MCF 10A (cell line): ENCODE results near the gene UBE2J1. TPM values are rescaled to one million over a fixed set of nuclear protein-coding genes. Genes with fewer than 3 reads are reported as not detected.

Source experiments
- BruUV-seq: library from RNA; stranded (reverse); fragments of 400-500 nt; replicated peaks from 2 replicates; lab custom pipeline; 2021; lab: Mats Ljungman, UMichigan
- CTCF ChIA-PET: fragments of 300-600 bp; sonication (Branson Sonifier 250); formaldehyde crosslinking; extraction: SDS; loops from one replicate; lab custom pipeline; 2021; ENCODE audit warnings: antibody characterized with exemption, inconsistent platforms; lab: Yijun Ruan, JAX
- POLR2A ChIA-PET: fragments of 300-600, 350-650 bp; sonication (Branson Sonifier 250); formaldehyde crosslinking; extraction: SDS; loops from one replicate; lab custom pipeline; 2020; ENCODE audit warnings: antibody characterized with exemption, inconsistent platforms; lab: Yijun Ruan, JAX
- DNase-seq: peaks from one replicate; pipeline ENCODE4 v3.0.0-alpha.2; 2018; ENCODE audit not compliant: unreplicated experiment
- H3K27ac Mint-ChIP-seq: one replicate; pipeline ENCODE4 v1.8.0; 2022; ENCODE audit warnings: mild to moderate bottlenecking, low read depth, mixed read lengths; ENCODE audit not compliant: unreplicated experiment
- H3K27me3 Mint-ChIP-seq: one replicate; pipeline ENCODE4 v1.8.0; 2022; ENCODE audit warnings: mixed read lengths; ENCODE audit not compliant: insufficient read depth, unreplicated experiment
- H3K36me3 Mint-ChIP-seq: one replicate; pipeline ENCODE4 v1.8.0; 2022; ENCODE audit warnings: mild to moderate bottlenecking, moderate library complexity, mixed read lengths; ENCODE audit not compliant: insufficient read depth, unreplicated experiment
- H3K4me1 Mint-ChIP-seq: one replicate; pipeline ENCODE4 v1.8.0; 2022; ENCODE audit warnings: mixed read lengths; ENCODE audit not compliant: insufficient read depth, unreplicated experiment
- H3K4me3 Mint-ChIP-seq: one replicate; pipeline ENCODE4 v1.8.0; 2022; ENCODE audit warnings: mild to moderate bottlenecking, moderate library complexity, mixed read lengths; ENCODE audit not compliant: unreplicated experiment
- H3K9me3 Mint-ChIP-seq: one replicate; pipeline ENCODE4 v1.8.0; 2022; ENCODE audit warnings: mixed read lengths; ENCODE audit not compliant: unreplicated experiment
- intact Hi-C: fragments of 100-400 bp; cut with micrococcal nuclease; formaldehyde crosslinking; loops from 2 replicates; pipeline ENCODE4 v1.14.1; 2022
- total RNA-seq: library from RNA; stranded (reverse); gene quantifications from 2 replicates; pipeline ENCODE4 v1.2.3, GENCODE V29; 2022
- TF ChIP-seq, protein P1 (sequence below): fragments of 200-600 bp; IDR thresholded peaks from one replicate; pipeline ENCODE4 v1.8.0; 2022; ENCODE audit warnings: antibody characterized with exemption, mild to moderate bottlenecking; ENCODE audit not compliant: unreplicated experiment

Gene UBE2J1
- total RNA-seq, 1 experiment from 2014 or later = 39.0 TPM

DNA sequence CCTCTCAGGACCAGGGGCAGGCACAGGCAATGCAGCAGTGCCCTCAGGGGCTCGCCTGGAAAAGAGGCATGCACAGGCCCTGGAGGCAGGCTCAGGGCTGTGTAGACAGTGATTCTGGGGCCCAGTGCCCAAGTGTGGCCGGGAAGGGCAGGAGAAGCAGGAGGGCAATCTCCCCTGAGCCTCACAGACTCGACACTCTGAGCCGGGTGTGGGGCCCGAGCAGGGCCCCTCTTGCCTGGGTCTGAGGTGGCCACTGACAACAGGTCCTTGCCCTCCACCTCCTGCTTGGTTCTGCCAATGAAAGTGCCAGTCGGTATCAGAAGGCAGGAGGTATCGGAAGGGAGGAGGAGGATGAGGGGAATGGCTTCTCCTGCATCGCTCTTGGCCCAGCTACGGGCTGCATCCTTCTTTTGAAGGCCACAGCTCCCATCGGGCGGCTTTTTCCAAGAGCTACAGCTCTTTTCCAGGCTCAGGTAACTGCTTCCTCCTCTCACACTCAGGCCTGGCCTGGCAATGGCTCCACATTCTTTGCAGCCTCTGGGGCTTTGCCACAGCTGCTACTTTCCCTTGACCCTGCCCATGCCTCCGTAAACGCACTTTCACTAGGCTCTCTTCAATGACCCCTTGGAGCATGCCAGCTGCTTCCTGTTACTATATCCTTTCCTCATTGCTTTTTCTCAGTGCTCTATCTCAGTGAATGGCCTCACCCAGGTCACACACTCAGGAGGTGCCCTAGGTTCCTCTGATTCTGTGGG, 61.9 kb downstream of the UBE2J1 start:
- H3K4me1 Mint-ChIP-seq = no peaks in the 10 kb centered on the region
- H3K9me3 Mint-ChIP-seq = no peaks in the 10 kb centered on the region
- DNase-seq = no peak
- H3K27ac Mint-ChIP-seq = no peak overlapping the region
- TF ChIP-seq, protein P1, sequence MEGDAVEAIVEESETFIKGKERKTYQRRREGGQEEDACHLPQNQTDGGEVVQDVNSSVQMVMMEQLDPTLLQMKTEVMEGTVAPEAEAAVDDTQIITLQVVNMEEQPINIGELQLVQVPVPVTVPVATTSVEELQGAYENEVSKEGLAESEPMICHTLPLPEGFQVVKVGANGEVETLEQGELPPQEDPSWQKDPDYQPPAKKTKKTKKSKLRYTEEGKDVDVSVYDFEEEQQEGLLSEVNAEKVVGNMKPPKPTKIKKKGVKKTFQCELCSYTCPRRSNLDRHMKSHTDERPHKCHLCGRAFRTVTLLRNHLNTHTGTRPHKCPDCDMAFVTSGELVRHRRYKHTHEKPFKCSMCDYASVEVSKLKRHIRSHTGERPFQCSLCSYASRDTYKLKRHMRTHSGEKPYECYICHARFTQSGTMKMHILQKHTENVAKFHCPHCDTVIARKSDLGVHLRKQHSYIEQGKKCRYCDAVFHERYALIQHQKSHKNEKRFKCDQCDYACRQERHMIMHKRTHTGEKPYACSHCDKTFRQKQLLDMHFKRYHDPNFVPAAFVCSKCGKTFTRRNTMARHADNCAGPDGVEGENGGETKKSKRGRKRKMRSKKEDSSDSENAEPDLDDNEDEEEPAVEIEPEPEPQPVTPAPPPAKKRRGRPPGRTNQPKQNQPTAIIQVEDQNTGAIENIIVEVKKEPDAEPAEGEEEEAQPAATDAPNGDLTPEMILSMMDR = no peak
- no peaks in the 10 kb centered on the region for H3K36me3 Mint-ChIP-seq
- intact Hi-C loops = no loop called here
- H3K4me3 Mint-ChIP-seq = no peak overlapping the region
- BruUV-seq = no TSS peak
- ChIA-PET POLR2A (interaction anchor here (0.7 kb wide), 1 partner anchor 10 kb away, joined by 3 read pairs; no protein-coding TSS in a partner anchor), CTCF (interaction anchor here (0.6 to 0.7 kb wide), 2 partner anchors 213 to 284 kb away, joined by 3 read pairs; no protein-coding TSS in a partner anchor)
- H3K27me3 Mint-ChIP-seq = peaks cover 69% of the 10 kb centered on the region

- Mint-ChIP-seq H3K4me1 (no peaks in the 10 kb centered on the region), H3K9me3 (no peaks in the 10 kb centered on the region), H3K27ac (no peak overlapping the region), H3K36me3 (no peaks in the 10 kb centered on the region), H3K27me3 (peaks cover 67% of the 10 kb centered on the region), H3K4me3 (no peak overlapping the region)
- ChIA-PET POLR2A (interaction anchor here (0.7 kb wide), 1 partner anchor 9 kb away, joined by 3 read pairs; no protein-coding TSS in a partner anchor), CTCF (interaction anchor here (0.6 to 1.0 kb wide), 3 partner anchors 143 to 283 kb away, joined by 3 read pairs; no protein-coding TSS in a partner anchor)
- BruUV-seq = no TSS peak
- TF ChIP-seq, protein P1 = no peak
- no peak for DNase-seq
- intact Hi-C loops = no loop called here
Observed at GRCh38 chr6:89289710-89290109, 62.8 kb downstream of the UBE2J1 start.

DNA sequence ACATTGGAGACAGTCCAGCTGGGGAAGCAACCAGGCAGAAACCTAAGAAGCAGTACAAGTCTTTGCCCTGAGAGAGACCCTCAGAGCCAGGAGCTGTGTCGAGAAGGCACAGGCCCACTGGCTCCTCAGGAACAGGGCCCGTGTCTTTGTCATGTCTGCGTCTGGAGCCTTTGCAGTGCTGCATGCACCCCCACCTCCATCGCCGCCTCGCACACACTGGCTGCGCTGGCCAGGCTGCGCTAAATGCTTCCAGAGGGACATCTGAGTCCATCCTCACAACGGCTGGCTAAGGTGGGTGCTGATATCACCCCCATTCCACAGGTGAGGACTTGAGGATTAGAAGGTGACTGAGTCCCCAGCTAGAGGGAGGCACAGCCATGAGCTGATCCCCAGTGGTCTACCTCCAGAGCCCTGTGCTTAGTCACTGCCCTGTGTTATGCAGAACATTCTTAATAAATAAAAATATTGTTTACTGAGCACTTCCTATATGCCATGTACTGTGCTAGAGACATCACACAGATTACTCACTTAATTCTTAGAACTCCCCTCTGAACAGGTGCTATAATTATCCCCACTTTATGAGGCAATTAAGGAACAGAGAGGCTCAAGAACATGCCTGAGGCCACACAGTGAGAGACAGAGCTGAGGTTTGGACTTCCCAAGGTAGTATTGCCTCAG, 65.0 kb downstream of the UBE2J1 start:
- BruUV-seq = no TSS peak
- no peak for DNase-seq
- Mint-ChIP-seq H3K4me1 (no peaks in the 10 kb centered on the region), H3K27ac (no peak overlapping the region), H3K36me3 (no peaks in the 10 kb centered on the region), H3K4me3 (no peak overlapping the region), H3K9me3 (no peaks in the 10 kb centered on the region), H3K27me3 (peaks cover 68% of the 10 kb centered on the region)
- TF ChIP-seq, protein P1 = no peak
- POLR2A ChIA-PET = interaction anchor here (0.6 kb wide), 1 partner anchor 714 kb away, joined by 3 read pairs; no protein-coding TSS in a partner anchor
- intact Hi-C loops = no loop called here
- CTCF ChIA-PET = no interaction called here

DNA sequence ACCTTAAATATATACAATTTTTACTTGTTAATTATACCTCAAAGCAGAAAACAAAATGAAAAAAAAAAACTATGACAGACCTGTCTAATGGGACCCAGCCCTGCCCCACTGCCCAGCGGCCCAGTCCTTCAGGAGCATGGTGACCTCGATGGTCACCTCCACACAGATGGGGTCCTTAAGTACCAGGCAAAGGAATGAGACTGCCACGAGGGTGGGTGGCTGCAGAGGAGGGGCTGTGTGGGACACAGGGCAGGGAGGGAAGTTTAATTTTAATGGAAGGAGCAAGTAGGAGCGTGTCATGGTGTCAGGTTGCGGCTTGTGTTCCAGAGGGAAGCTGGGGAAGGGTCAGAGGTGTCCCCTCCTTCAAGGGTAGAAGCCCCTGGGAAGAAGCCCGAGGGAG, 66.0 kb downstream of the UBE2J1 start:
- POLR2A ChIA-PET = no interaction called here
- H3K9me3 Mint-ChIP-seq = no peaks in the 10 kb centered on the region
- no peak overlapping the region for H3K4me3 Mint-ChIP-seq
- CTCF ChIA-PET = no interaction called here
- BruUV-seq = no TSS peak
- H3K4me1 Mint-ChIP-seq = no peaks in the 10 kb centered on the region
- no peaks in the 10 kb centered on the region for H3K36me3 Mint-ChIP-seq
- intact Hi-C loops = no loop called here
- H3K27ac Mint-ChIP-seq = no peak overlapping the region
- peaks cover 72% of the 10 kb centered on the region for H3K27me3 Mint-ChIP-seq
- no peak for DNase-seq
- TF ChIP-seq, protein P1 = no peak
